IMR-90 (cell line): ENCODE data around the gene ORC2. TPM values are rescaled to one million over a fixed set of nuclear protein-coding genes. Genes with fewer than 3 reads are reported as not detected.

Source experiments
- ATAC-seq: fragments of 200-7000 bp; cut with Tn5 transposase; 2 replicates; pipeline ENCODE4 v1.9.1; 2020; ENCODE audit warnings: low read depth, mild to moderate bottlenecking, moderate library complexity
- BruUV-seq: library from RNA; stranded (reverse); fragments of 400-500 nt; replicated peaks from 2 replicates; lab custom pipeline; 2021; lab: Mats Ljungman, UMichigan
- CTCF ChIA-PET: fragments of 300-600 bp; formaldehyde crosslinking; extraction: SDS; loops from one replicate; lab custom pipeline; 2021; ENCODE audit warnings: antibody characterized with exemption; lab: Yijun Ruan, JAX
- POLR2A ChIA-PET: fragments of 300-600 bp; sonication (Branson Sonifier 250); formaldehyde crosslinking; loops from one replicate; lab custom pipeline; 2022; ENCODE audit warnings: antibody characterized with exemption; ENCODE audit not compliant: unreplicated experiment; lab: Charles Lee
- DNase-seq: peaks from one replicate; pipeline ENCODE4 v3.0.0; 2013
- H2AFZ ChIP-seq: replicated peaks from 2 replicates; pipeline ENCODE3; 2013; ENCODE audit warnings: low read length, mild to moderate bottlenecking; ENCODE audit not compliant: poor library complexity
- H2AK5ac ChIP-seq: 2 replicates; pipeline ENCODE4 v1.6.1; 2013; ENCODE audit warnings: low read depth, low read length, inconsistent platforms
- H2AK9ac ChIP-seq: replicated peaks from 2 replicates; pipeline ENCODE3; 2013; ENCODE audit warnings: mild to moderate bottlenecking, low read depth, low read length, moderate library complexity; ENCODE audit not compliant: poor library complexity
- H2BK120ac ChIP-seq: 2 replicates; pipeline ENCODE4 v1.6.1; 2013; ENCODE audit warnings: low read depth, low read length, inconsistent platforms
- H2BK15ac ChIP-seq: 3 replicates; pipeline ENCODE4 v1.6.1; 2013; ENCODE audit warnings: low read depth, low read length, inconsistent platforms
- H2BK20ac ChIP-seq: 2 replicates; pipeline ENCODE4 v1.6.1; 2013; ENCODE audit warnings: low read depth, mild to moderate bottlenecking, inconsistent platforms, low read length, moderate library complexity
- H2BK5ac ChIP-seq: 2 replicates; pipeline ENCODE4 v1.6.1; 2013; ENCODE audit warnings: mild to moderate bottlenecking, low read depth, low read length, inconsistent platforms; ENCODE audit not compliant: poor library complexity, severe bottlenecking
- H3K14ac ChIP-seq: replicated peaks from 2 replicates; pipeline ENCODE4 v1.6.1; 2013; ENCODE audit warnings: low read depth, low read length, inconsistent platforms
- H3K18ac ChIP-seq: 2 replicates; pipeline ENCODE4 v1.6.1; 2013; ENCODE audit warnings: low read depth, low read length, control low read depth
- H3K23ac ChIP-seq: 2 replicates; pipeline ENCODE4 v1.6.1; 2013; ENCODE audit warnings: low read depth, low read length, inconsistent platforms
- H3K27ac ChIP-seq: 2 replicates; pipeline ENCODE4 v1.5.1; 2013; ENCODE audit warnings: mild to moderate bottlenecking, control low read depth, low read length; ENCODE audit not compliant: insufficient read depth
- H3K27me3 ChIP-seq: 2 replicates; pipeline ENCODE4 v1.6.1; 2013; ENCODE audit warnings: low read length; ENCODE audit not compliant: control insufficient read depth, insufficient read depth
- H3K36me3 ChIP-seq: 2 replicates; pipeline ENCODE4 v1.6.1; 2013; ENCODE audit warnings: low read length, mixed read lengths; ENCODE audit not compliant: control insufficient read depth, insufficient read depth
- H3K4ac ChIP-seq: 2 replicates; pipeline ENCODE4 v1.6.1; 2013; ENCODE audit warnings: low read depth, low read length, inconsistent platforms
- H3K4me1 ChIP-seq: 2 replicates; pipeline ENCODE4 v1.6.1; 2013; ENCODE audit warnings: low read length, mixed read lengths; ENCODE audit not compliant: control insufficient read depth, insufficient read depth
- H3K4me2 ChIP-seq: 2 replicates; pipeline ENCODE4 v1.6.1; 2013; ENCODE audit warnings: low read depth, mild to moderate bottlenecking, control low read depth, low read length, moderate library complexity
- H3K4me3 ChIP-seq: 2 replicates; pipeline ENCODE4 v1.5.1; 2013; ENCODE audit warnings: low read depth, mild to moderate bottlenecking, control low read depth, low read length, moderate library complexity; ENCODE audit not compliant: insufficient read depth
- H3K56ac ChIP-seq: 2 replicates; pipeline ENCODE4 v1.6.1; 2013; ENCODE audit warnings: low read length, inconsistent platforms; ENCODE audit not compliant: insufficient read depth; ENCODE audit errors: extremely low read depth
- H3K79me1 ChIP-seq, 2 experiments: 2 replicates each; pipeline ENCODE4 v1.6.1; 2013; ENCODE audit warnings: low read length in 2 of 2, inconsistent platforms in 1 of 2, low read depth in 1 of 2
- H3K9ac ChIP-seq: 2 replicates; pipeline ENCODE4 v1.6.1; 2013; ENCODE audit warnings: low read depth, low read length, control low read depth
- H3K9me1 ChIP-seq: 2 replicates; pipeline ENCODE4 v1.6.1; 2013; ENCODE audit warnings: low read length, inconsistent platforms; ENCODE audit not compliant: insufficient read depth
- H3K9me3 ChIP-seq: 2 replicates; pipeline ENCODE4 v1.6.1; 2013; ENCODE audit warnings: low read length; ENCODE audit not compliant: control insufficient read depth, insufficient read depth
- H4K20me1 ChIP-seq: 2 replicates; pipeline ENCODE4 v1.6.1; 2013; ENCODE audit warnings: low read length, inconsistent platforms; ENCODE audit not compliant: insufficient read depth
- H4K5ac ChIP-seq: 2 replicates; pipeline ENCODE4 v1.6.1; 2013; ENCODE audit warnings: mild to moderate bottlenecking, low read depth, low read length, control low read depth
- H4K8ac ChIP-seq, 2 experiments: 2 replicates each; pipeline ENCODE4 v1.6.1; 2013; ENCODE audit warnings: low read depth in 2 of 2, low read length in 2 of 2, control low read depth in 1 of 2, inconsistent platforms in 1 of 2
- H4K91ac ChIP-seq: 2 replicates; pipeline ENCODE4 v1.6.1; 2013; ENCODE audit warnings: low read depth, low read length, inconsistent platforms; ENCODE audit not compliant: insufficient read depth
- CEBPB ChIP-seq: IDR thresholded peaks from 2 replicates; pipeline ENCODE4 v1.6.1; 2012; ENCODE audit warnings: low read depth, low read length, improper control_type of control experiment
- CHD1 ChIP-seq: IDR thresholded peaks from 2 replicates; pipeline ENCODE4 v1.6.1; 2012; ENCODE audit warnings: low read depth, low read length, improper control_type of control experiment
- MAFK ChIP-seq: IDR thresholded peaks from 2 replicates; pipeline ENCODE4 v1.6.1; 2012; ENCODE audit warnings: low read depth, low read length, improper control_type of control experiment
- MXI1 ChIP-seq: IDR thresholded peaks from 2 replicates; pipeline ENCODE4 v1.6.1; 2012; ENCODE audit warnings: low read depth, mild to moderate bottlenecking, low read length, moderate library complexity, borderline replicate concordance
- SMC3 ChIP-seq: fragments of 150-350 bp; IDR thresholded peaks from 2 replicates; pipeline ENCODE4 v1.6.1; 2016; ENCODE audit warnings: low read depth, mild to moderate bottlenecking, antibody characterized with exemption, low read length, moderate library complexity
- WGBS, 2 experiments: methylation state at CpG; one replicate each; pipeline versions ENCODE4 v1.1.5 to v1.1.7; 2013; ENCODE audit warnings: missing lambda C conversion rate in 2 of 2; ENCODE audit not compliant: insufficient read length in 1 of 2; ENCODE audit errors: extremely low coverage in 2 of 2; 5-methylcytosine and 5-hydroxymethylcytosine counted together
- dilution Hi-C: fragments of 300-500 bp; cut with HindIII; formaldehyde crosslinking; loops from one replicate; pipeline ENCODE4 v1.14.3; 2018; ENCODE audit warnings: low sequenced_read_pairs; ENCODE audit not compliant: unreplicated experiment
- in situ Hi-C: fragments of 300-500 bp; cut with MboI; formaldehyde crosslinking; loops from 3 replicates; pipeline ENCODE4 v1.14.3; 2019; ENCODE audit warnings: low sequenced_read_pairs, inconsistent platforms, mixed read lengths
- intact Hi-C: fragments of 100-400 bp; cut with micrococcal nuclease; formaldehyde crosslinking; loops from 2 replicates; pipeline ENCODE4 v1.10.0; 2022
- polyA plus RNA-seq, 3 experiments: library from polyadenylated mRNA; depleted of rRNA; stranded (reverse); fragments of >200 nt; gene quantifications; 2 replicates each; pipeline ENCODE4 v1.2.3, GENCODE V29; 2012; ENCODE audit warnings: low replicate concordance in 1 of 3
- total RNA-seq: library from RNA; depleted of rRNA; stranded (reverse); fragments of >200 nt; gene quantifications from 2 replicates; pipeline ENCODE4 v1.2.3, GENCODE V29; 2012
- TF ChIP-seq, protein P1 (sequence below): fragments of 150-350 bp; IDR thresholded peaks from 2 replicates; pipeline ENCODE4 v1.6.1; 2016; ENCODE audit warnings: low read depth, mild to moderate bottlenecking, low read length, moderate library complexity, borderline replicate concordance
- TF ChIP-seq, protein P2 (sequence below): conservative IDR thresholded peaks from 2 replicates; pipeline ENCODE4 v1.5.1; 2012; ENCODE audit warnings: mild to moderate bottlenecking, low read depth, low read length, improper control_type of control experiment

Gene ORC2
- total and polyA plus RNA-seq, 2 of the 4 experiments (the other 2 are of a cell fraction): 4.4 to 10.0 TPM

DNA sequence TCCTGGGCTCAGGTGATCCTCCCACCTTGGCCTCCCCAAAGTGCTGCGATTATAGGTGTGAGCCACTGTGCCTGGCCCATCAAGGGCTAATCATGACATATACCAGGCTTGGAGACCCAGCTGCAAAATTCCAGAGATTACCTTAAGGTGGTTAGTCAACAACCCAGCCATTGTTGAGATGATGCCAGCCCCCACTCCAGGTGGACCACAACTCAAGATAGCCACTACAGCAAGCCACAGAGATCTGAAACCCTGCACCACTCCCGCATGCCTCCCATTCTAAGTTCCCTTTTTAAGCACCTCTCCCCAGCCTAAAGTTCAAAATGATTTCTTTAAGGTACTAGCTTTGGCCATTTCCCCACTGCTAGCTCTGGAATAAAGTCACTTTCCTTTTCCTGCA, 94.4 kb downstream of the ORC2 start:
- H3K4me2 ChIP-seq: no peak overlapping the region
- H3K18ac ChIP-seq: no peak overlapping the region
- CTCF ChIA-PET: no interaction called here
- H3K4me1 ChIP-seq: peaks cover 3% of the 10 kb centered on the region
- no peak overlapping the region for H2BK15ac ChIP-seq
- H2BK120ac ChIP-seq: no peak overlapping the region
- no peak overlapping the region for H4K8ac ChIP-seq
- no peak overlapping the region for H2BK5ac ChIP-seq
- no peak overlapping the region for H3K4me3 ChIP-seq
- no peak overlapping the region for H2AK9ac ChIP-seq
- no peak overlapping the region for H4K5ac ChIP-seq
- WGBS, 2 experiments: 100% methylated on average over 2 of the region's 2 CpGs; no CpG with 5 or more reads in 1 of the 2 experiments
- TF ChIP-seq MAFK: no peak
- no peak for TF ChIP-seq CHD1
- TF ChIP-seq MXI1: no peak
- TF ChIP-seq, protein P1, sequence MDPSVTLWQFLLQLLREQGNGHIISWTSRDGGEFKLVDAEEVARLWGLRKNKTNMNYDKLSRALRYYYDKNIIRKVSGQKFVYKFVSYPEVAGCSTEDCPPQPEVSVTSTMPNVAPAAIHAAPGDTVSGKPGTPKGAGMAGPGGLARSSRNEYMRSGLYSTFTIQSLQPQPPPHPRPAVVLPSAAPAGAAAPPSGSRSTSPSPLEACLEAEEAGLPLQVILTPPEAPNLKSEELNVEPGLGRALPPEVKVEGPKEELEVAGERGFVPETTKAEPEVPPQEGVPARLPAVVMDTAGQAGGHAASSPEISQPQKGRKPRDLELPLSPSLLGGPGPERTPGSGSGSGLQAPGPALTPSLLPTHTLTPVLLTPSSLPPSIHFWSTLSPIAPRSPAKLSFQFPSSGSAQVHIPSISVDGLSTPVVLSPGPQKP: no peak
- no peak for TF ChIP-seq CEBPB
- TF ChIP-seq, protein P2, sequence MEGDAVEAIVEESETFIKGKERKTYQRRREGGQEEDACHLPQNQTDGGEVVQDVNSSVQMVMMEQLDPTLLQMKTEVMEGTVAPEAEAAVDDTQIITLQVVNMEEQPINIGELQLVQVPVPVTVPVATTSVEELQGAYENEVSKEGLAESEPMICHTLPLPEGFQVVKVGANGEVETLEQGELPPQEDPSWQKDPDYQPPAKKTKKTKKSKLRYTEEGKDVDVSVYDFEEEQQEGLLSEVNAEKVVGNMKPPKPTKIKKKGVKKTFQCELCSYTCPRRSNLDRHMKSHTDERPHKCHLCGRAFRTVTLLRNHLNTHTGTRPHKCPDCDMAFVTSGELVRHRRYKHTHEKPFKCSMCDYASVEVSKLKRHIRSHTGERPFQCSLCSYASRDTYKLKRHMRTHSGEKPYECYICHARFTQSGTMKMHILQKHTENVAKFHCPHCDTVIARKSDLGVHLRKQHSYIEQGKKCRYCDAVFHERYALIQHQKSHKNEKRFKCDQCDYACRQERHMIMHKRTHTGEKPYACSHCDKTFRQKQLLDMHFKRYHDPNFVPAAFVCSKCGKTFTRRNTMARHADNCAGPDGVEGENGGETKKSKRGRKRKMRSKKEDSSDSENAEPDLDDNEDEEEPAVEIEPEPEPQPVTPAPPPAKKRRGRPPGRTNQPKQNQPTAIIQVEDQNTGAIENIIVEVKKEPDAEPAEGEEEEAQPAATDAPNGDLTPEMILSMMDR: no peak
- no peak for TF ChIP-seq SMC3
- no peak overlapping the region for H3K27ac ChIP-seq
- no TSS peak for BruUV-seq
- intact Hi-C loops: no loop called here
- H2BK20ac ChIP-seq: no peak overlapping the region
- DNase-seq: no peak
- no peak overlapping the region for H4K91ac ChIP-seq
- H2AFZ ChIP-seq: no peak overlapping the region
- no peaks in the 10 kb centered on the region for H4K20me1 ChIP-seq
- peaks cover 6% of the 10 kb centered on the region for H3K36me3 ChIP-seq
- H3K27me3 ChIP-seq: no peaks in the 10 kb centered on the region
- H3K56ac ChIP-seq: no peak overlapping the region
- H3K14ac ChIP-seq: no peak overlapping the region
- dilution Hi-C loops: no loop called here
- POLR2A ChIA-PET: no interaction called here
- H3K79me1 ChIP-seq: peaks cover 0 to 8% of the 10 kb centered on the region in 2 experiments; a peak in 3 of 4 replicates
- ATAC-seq: no peak
- H3K23ac ChIP-seq: no peak overlapping the region
- in situ Hi-C loops: no loop called here
- H3K9ac ChIP-seq: no peak overlapping the region
- peaks cover 5% of the 10 kb centered on the region for H3K9me1 ChIP-seq
- H2AK5ac ChIP-seq: no peak overlapping the region
- no peak overlapping the region for H3K4ac ChIP-seq
- H3K9me3 ChIP-seq: no peaks in the 10 kb centered on the region
